Heart left ventricle (tissue), 13 donors: ENCODE measurements around the gene HOXA3.

Source experiments
- POLR2A ChIP-seq, 2 donors: fragments of 450-650 bp; IDR thresholded peaks; one replicate each; pipeline ENCODE4 v1.6.1; 2017; ENCODE audit warnings: antibody characterized with exemption in 2 of 2, mild to moderate bottlenecking in 2 of 2, moderate library complexity in 2 of 2
- TF ChIP-seq, protein P1 (sequence below), 12 donors: fragments of 200-600 bp; sonication (generic) in 4 of 12; IDR thresholded peaks; one replicate each; pipeline versions ENCODE4 v1.5.0 to v1.8.0; 2018 to 2022; ENCODE audit warnings: antibody characterized with exemption in 12 of 12, mild to moderate bottlenecking in 5 of 12
- donor health status: ischemic (EF 13 %, LVEDD 7.1; RV severe dilation, severe dysfunction).
- donor health status: DM: no; HTN: yes; CAD: no.
- donor health status: DM: no; HTN: no; CAD: no.
- donor health status: ischemic (EF 25% LVEDD 6.9; RV normal size, moderate dysfunction).
- donor health status: ischemic (EF 25% LVEDD 5.7; RV mildly dilated, moderate dysfunction).
- donor health status: ischemic (EF 35%, LVEDD 5.7; RV mildly dilated, moderate dysfunction).
- donor health status: nonischemic (EF 11% LVEDD 7.7; RV severe dilation, severe dysfunction).
- donor health status: DM: yes; HTN: yes; CAD: no.
- donor health status: PGD.
- donor health status: ischemic (EF 29% LVEDD 5.4; RV normal size, mild dysfunction).
- donor health status: nonischemic (EF 23%, LVEDD 6.1; RV moderate dilation, normal function).

GRCh38 chr7:27128776-27129728 is 23.3 kb downstream of the HOXA3 start:
- TF ChIP-seq, protein P1, sequence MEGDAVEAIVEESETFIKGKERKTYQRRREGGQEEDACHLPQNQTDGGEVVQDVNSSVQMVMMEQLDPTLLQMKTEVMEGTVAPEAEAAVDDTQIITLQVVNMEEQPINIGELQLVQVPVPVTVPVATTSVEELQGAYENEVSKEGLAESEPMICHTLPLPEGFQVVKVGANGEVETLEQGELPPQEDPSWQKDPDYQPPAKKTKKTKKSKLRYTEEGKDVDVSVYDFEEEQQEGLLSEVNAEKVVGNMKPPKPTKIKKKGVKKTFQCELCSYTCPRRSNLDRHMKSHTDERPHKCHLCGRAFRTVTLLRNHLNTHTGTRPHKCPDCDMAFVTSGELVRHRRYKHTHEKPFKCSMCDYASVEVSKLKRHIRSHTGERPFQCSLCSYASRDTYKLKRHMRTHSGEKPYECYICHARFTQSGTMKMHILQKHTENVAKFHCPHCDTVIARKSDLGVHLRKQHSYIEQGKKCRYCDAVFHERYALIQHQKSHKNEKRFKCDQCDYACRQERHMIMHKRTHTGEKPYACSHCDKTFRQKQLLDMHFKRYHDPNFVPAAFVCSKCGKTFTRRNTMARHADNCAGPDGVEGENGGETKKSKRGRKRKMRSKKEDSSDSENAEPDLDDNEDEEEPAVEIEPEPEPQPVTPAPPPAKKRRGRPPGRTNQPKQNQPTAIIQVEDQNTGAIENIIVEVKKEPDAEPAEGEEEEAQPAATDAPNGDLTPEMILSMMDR (IDR thresholded peaks at IDR 0.05): no peak
- TF ChIP-seq POLR2A (IDR thresholded peaks at IDR 0.05): no peak
